Embryonic facial prominence (tissue), 1 donor: Measurements from ENCODE around the gene COMMD3.
"Not testable (repeated sequence)": the region's sequence is repeated elsewhere in the genome, so short reads cannot be mapped to it uniquely, and the experiment has no call there.

Experiments used
- DNase-seq: peaks from one replicate; pipeline ENCODE4 v3.0.0-alpha.2; 2016; ENCODE audit errors: extremely low spot score

The COMMD3 gene

GRCh38 chr10:22338931-22339330 lies 22.7 kb downstream of the COMMD3 start:
- DNase-seq: no peak

- DNase-seq: no peak
Observed at GRCh38 chr10:22339761-22340328, 23.7 kb downstream of the COMMD3 start.

GRCh38 chr10:22340329-22341189 lies 24.4 kb downstream of the COMMD3 start:
- DNase-seq: peak; percentile 72

GRCh38 chr10:22341190-22341925 lies 25.2 kb downstream of the COMMD3 start:
- no peak for DNase-seq

- DNase-seq: no peak
Observed at GRCh38 chr10:22341926-22342196, 25.7 kb downstream of the COMMD3 start.

- DNase-seq: no peak
Observed at GRCh38 chr10:22342421-22342820, 26.2 kb downstream of the COMMD3 start.

- no peak for DNase-seq
Observed at GRCh38 chr10:22343731-22344130, 27.5 kb downstream of the COMMD3 start.

GRCh38 chr10:22344249-22344648 lies 28.1 kb downstream of the COMMD3 start:
- DNase-seq: no peak

GRCh38 chr10:22344781-22345300 lies 28.7 kb downstream of the COMMD3 start:
- no peak for DNase-seq

GRCh38 chr10:22345301-22346095 lies 29.3 kb downstream of the COMMD3 start, which contains the start of gene SPAG6:
Gene SPAG6 (plus strand): TSS chr10:22345496. CDS start chr10:22345612, 116 bp downstream.
- DNase-seq: no peak

- no peak for DNase-seq
Observed at GRCh38 chr10:22346096-22346661, 30.0 kb downstream of the COMMD3 start.

GRCh38 chr10:22349755-22350154 lies 33.6 kb downstream of the COMMD3 start:
- DNase-seq: no peak

GRCh38 chr10:22351131-22351703 lies 35.0 kb downstream of the COMMD3 start:
- no peak for DNase-seq

- no peak for DNase-seq
Observed at GRCh38 chr10:22356324-22356873, 40.2 kb downstream of the COMMD3 start.

GRCh38 chr10:22357770-22358169 lies 41.6 kb downstream of the COMMD3 start:
- not testable (repeated sequence) for DNase-seq

- DNase-seq: no peak
Observed at GRCh38 chr10:22363305-22363704, 47.1 kb downstream of the COMMD3 start.

- DNase-seq: no peak
Observed at GRCh38 chr10:22364407-22365140, 48.4 kb downstream of the COMMD3 start.

GRCh38 chr10:22365233-22365632 lies 49.0 kb downstream of the COMMD3 start:
- DNase-seq: no peak

- no peak for DNase-seq
Observed at GRCh38 chr10:22365644-22366434, 49.7 kb downstream of the COMMD3 start.
